ENCODE data around the gene FRG1.
"Not testable (repeated sequence)": the region's sequence is repeated elsewhere in the genome, so short reads cannot be mapped to it uniquely, and the experiment has no call there.

- TF ChIP-seq, protein P1, sequence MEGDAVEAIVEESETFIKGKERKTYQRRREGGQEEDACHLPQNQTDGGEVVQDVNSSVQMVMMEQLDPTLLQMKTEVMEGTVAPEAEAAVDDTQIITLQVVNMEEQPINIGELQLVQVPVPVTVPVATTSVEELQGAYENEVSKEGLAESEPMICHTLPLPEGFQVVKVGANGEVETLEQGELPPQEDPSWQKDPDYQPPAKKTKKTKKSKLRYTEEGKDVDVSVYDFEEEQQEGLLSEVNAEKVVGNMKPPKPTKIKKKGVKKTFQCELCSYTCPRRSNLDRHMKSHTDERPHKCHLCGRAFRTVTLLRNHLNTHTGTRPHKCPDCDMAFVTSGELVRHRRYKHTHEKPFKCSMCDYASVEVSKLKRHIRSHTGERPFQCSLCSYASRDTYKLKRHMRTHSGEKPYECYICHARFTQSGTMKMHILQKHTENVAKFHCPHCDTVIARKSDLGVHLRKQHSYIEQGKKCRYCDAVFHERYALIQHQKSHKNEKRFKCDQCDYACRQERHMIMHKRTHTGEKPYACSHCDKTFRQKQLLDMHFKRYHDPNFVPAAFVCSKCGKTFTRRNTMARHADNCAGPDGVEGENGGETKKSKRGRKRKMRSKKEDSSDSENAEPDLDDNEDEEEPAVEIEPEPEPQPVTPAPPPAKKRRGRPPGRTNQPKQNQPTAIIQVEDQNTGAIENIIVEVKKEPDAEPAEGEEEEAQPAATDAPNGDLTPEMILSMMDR (IDR thresholded peaks at IDR 0.05), result not testable (repeated sequence)
- not testable (repeated sequence) for TF ChIP-seq POLR2A, EP300 (IDR thresholded peaks at IDR 0.05)
Observed at GRCh38 chr4:189942412-189942811, 1.7 kb downstream of the FRG1 start.
